Brain microvascular endothelial cell (primary cell): Measurements from ENCODE around the gene SLC24A3.

Experiments used
- DNase-seq: peaks from one replicate; pipeline ENCODE4 v3.0.0-alpha.2; 2020
- H3K27ac ChIP-seq: fragments of 250-450 bp; sonication (Bioruptor Pico); 2 replicates; pipeline ENCODE4 v1.5.1; 2020; ENCODE audit warnings: mild to moderate bottlenecking, moderate library complexity
- H3K27me3 ChIP-seq: fragments of 250-450 bp; sonication (Bioruptor Pico); replicated peaks from 2 replicates; pipeline ENCODE4 v1.5.1; 2020; ENCODE audit warnings: mild to moderate bottlenecking
- H3K36me3 ChIP-seq: fragments of 250-450 bp; sonication (Bioruptor Pico); replicated peaks from 2 replicates; pipeline ENCODE4 v1.5.1; 2020; ENCODE audit warnings: mild to moderate bottlenecking
- H3K4me3 ChIP-seq: 2 replicates; pipeline ENCODE4 v1.5.1; 2011; ENCODE audit warnings: low read depth, mild to moderate bottlenecking, control low read depth, low read length, moderate library complexity
- in situ Hi-C: cut with HindIII; loops from 2 replicates; pipeline ENCODE4 v1.10.0; 2017; ENCODE audit warnings: low sequenced_read_pairs, low pct_ligation_motif_present
- TF ChIP-seq, protein P1 (sequence below): IDR thresholded peaks from 2 replicates; pipeline ENCODE4 v1.5.1; 2011; ENCODE audit warnings: low read depth, mild to moderate bottlenecking, moderate library complexity, low read length, control low read depth, inconsistent platforms; ENCODE audit errors: missing control alignments

Gene SLC24A3

GRCh38 chr20:19473216-19473921, 260.9 kb downstream of the SLC24A3 start:
- Histone ChIP-seq H3K27me3 (no peaks in the 10 kb centered on the region), H3K27ac (no peak overlapping the region), H3K4me3 (no peak overlapping the region), H3K36me3 (no peaks in the 10 kb centered on the region)
- TF ChIP-seq, protein P1, sequence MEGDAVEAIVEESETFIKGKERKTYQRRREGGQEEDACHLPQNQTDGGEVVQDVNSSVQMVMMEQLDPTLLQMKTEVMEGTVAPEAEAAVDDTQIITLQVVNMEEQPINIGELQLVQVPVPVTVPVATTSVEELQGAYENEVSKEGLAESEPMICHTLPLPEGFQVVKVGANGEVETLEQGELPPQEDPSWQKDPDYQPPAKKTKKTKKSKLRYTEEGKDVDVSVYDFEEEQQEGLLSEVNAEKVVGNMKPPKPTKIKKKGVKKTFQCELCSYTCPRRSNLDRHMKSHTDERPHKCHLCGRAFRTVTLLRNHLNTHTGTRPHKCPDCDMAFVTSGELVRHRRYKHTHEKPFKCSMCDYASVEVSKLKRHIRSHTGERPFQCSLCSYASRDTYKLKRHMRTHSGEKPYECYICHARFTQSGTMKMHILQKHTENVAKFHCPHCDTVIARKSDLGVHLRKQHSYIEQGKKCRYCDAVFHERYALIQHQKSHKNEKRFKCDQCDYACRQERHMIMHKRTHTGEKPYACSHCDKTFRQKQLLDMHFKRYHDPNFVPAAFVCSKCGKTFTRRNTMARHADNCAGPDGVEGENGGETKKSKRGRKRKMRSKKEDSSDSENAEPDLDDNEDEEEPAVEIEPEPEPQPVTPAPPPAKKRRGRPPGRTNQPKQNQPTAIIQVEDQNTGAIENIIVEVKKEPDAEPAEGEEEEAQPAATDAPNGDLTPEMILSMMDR, result no peak
- in situ Hi-C loops, result no loop called here
- DNase-seq, result no peak

DNA sequence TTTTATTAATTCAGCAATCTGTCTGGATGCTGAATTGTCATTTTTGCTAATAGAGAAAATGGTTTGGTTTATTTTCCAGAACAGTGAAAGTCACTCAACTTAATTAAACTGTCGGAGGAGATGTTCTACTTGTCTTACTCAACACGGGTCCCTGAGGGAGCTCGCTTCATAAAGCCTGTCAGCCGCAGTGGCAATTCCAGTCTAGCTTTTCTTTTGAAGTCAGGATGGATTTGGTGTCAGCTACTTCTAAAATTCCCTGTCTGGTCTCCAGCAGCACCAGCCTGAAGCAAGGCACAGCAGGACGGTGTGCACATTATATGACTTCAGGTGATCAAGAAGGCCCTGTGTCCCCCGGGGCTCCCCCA, 261.5 kb downstream of the SLC24A3 start:
- no peaks in the 10 kb centered on the region for H3K27me3 ChIP-seq
- in situ Hi-C loops, result no loop called here
- H3K36me3 ChIP-seq, result no peaks in the 10 kb centered on the region
- TF ChIP-seq, protein P1, result no peak
- no peak overlapping the region for H3K4me3 ChIP-seq
- H3K27ac ChIP-seq, result no peak overlapping the region
- no peak for DNase-seq

- no peaks in the 10 kb centered on the region for H3K27me3 ChIP-seq
- H3K36me3 ChIP-seq, result no peaks in the 10 kb centered on the region
- no peak overlapping the region for H3K27ac ChIP-seq
- in situ Hi-C loops, result no loop called here
- TF ChIP-seq, protein P1, result no peak
- H3K4me3 ChIP-seq, result no peak overlapping the region
- DNase-seq, result no peak
These were observed 266.0 kb downstream of the SLC24A3 start for GRCh38 chr20:19478320-19478895.

DNA sequence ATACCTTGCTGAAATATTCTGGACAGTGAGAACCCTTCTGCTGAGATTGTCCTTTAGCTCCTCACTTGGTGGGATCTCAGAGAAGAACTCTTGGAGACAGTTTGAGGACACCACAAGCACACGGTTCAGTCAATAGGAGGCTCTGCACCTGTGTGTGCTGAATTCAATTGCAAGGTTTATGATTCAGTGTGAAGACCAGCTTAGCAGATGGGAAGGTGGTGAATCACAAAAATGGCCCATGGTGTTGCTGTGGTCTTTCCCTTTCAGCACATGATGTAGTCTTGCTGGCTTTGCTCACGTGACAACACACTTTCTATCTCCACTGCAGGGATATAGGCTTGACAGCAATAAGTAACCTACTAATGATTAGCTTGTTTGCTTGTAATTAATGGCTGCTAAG, 270.3 kb downstream of the SLC24A3 start:
- Histone ChIP-seq H3K27me3 (no peaks in the 10 kb centered on the region), H3K27ac (no peak overlapping the region), H3K36me3 (no peaks in the 10 kb centered on the region), H3K4me3 (no peak overlapping the region)
- TF ChIP-seq, protein P1, result no peak
- DNase-seq, result no peak
- in situ Hi-C loops, result no loop called here

- no peak overlapping the region for H3K4me3 ChIP-seq
- in situ Hi-C loops, result no loop called here
- no peak for DNase-seq
- TF ChIP-seq, protein P1, result no peak
- no peaks in the 10 kb centered on the region for H3K36me3 ChIP-seq
- no peaks in the 10 kb centered on the region for H3K27me3 ChIP-seq
- no peak overlapping the region for H3K27ac ChIP-seq
These were observed 270.9 kb downstream of the SLC24A3 start for GRCh38 chr20:19483309-19483708.

- no peaks in the 10 kb centered on the region for H3K27me3 ChIP-seq
- no peaks in the 10 kb centered on the region for H3K36me3 ChIP-seq
- TF ChIP-seq, protein P1, result no peak
- H3K4me3 ChIP-seq, result no peak overlapping the region
- in situ Hi-C loops, result no loop called here
- DNase-seq, result no peak
- no peak overlapping the region for H3K27ac ChIP-seq
These were observed 274.0 kb downstream of the SLC24A3 start for GRCh38 chr20:19486446-19486845.
